SK-N-SH (cell line): ENCODE measurements around the gene SLC35E2B. TPM values are rescaled to one million over a fixed set of nuclear protein-coding genes. Genes with fewer than 3 reads are reported as not detected.

Experiments
- CTCF ChIA-PET: fragments of 300-600, 350-600 bp; formaldehyde crosslinking; extraction: SDS; loops from one replicate; lab custom pipeline; 2021; lab: Yijun Ruan, JAX
- POLR2A ChIA-PET: fragments of 350-600 bp; sonication (Branson Sonifier 250); formaldehyde crosslinking; extraction: SDS; loops from one replicate; lab custom pipeline; 2020; ENCODE audit warnings: antibody characterized with exemption, inconsistent platforms; lab: Yijun Ruan, JAX
- DNase-seq: peaks from one replicate; pipeline ENCODE4 v3.0.0; 2012
- H2AFZ ChIP-seq: fragments of 200-600 bp; sonication (generic); 2 replicates; pipeline ENCODE4 v1.8.1; 2016; ENCODE audit warnings: antibody characterized with exemption, mild to moderate bottlenecking, low read depth
- H3F3A ChIP-seq: fragments of 200-600 bp; sonication (generic); replicated peaks from 2 replicates; pipeline ENCODE3; 2016; ENCODE audit warnings: antibody characterized with exemption, mild to moderate bottlenecking; ENCODE audit not compliant: insufficient read depth
- H3K27ac ChIP-seq, 2 experiments: fragments of 200-500 bp in 1 of 2; fragments of 200-600 bp in 1 of 2; sonication (Bioruptor generic) in 1 of 2; sonication (generic), shearing (Covaris generic) in 1 of 2; 2 replicates each; pipeline versions ENCODE4 v1.5.1 to v1.6.1; 2014 to 2016; ENCODE audit warnings: low read depth in 2 of 2, inconsistent platforms in 1 of 2, low read length in 1 of 2, mild to moderate bottlenecking in 1 of 2, mixed read lengths in 1 of 2
- H3K27me3 ChIP-seq: fragments of 200-600 bp; sonication (generic), shearing (Covaris generic); 2 replicates; pipeline ENCODE4 v1.6.1; 2016; ENCODE audit warnings: mixed run types; ENCODE audit not compliant: insufficient read depth
- H3K36me3 ChIP-seq, 2 experiments: fragments of 200-500 bp in 1 of 2; fragments of 200-600 bp in 1 of 2; sonication (Bioruptor generic) in 1 of 2; sonication (generic) in 1 of 2; replicated peaks in 1 of 2; 2 replicates each; pipeline versions ENCODE3 to v1.5.1; 2014 to 2016; ENCODE audit warnings: low read length in 1 of 2, mild to moderate bottlenecking in 1 of 2; ENCODE audit not compliant: insufficient read depth in 2 of 2, control insufficient read depth in 1 of 2
- H3K4me1 ChIP-seq, 2 experiments: fragments of 200-500 bp in 1 of 2; fragments of 200-600 bp in 1 of 2; sonication (Bioruptor generic) in 1 of 2; sonication (generic), shearing (Covaris generic) in 1 of 2; 2 replicates each; pipeline versions ENCODE4 v1.5.1 to v1.6.1; 2014 to 2016; ENCODE audit warnings: low read depth in 1 of 2, low read length in 1 of 2, mixed run types in 1 of 2; ENCODE audit not compliant: insufficient read depth in 2 of 2, control insufficient read depth in 1 of 2
- H3K4me2 ChIP-seq: fragments of 200-600 bp; sonication (generic), shearing (Covaris generic); 2 replicates; pipeline ENCODE4 v1.6.1; 2017; ENCODE audit warnings: mixed run types
- H3K4me3 ChIP-seq, 2 experiments: fragments of 200-500 bp in 1 of 2; fragments of 200-600 bp in 1 of 2; sonication (Bioruptor generic) in 1 of 2; sonication (generic), shearing (Covaris generic) in 1 of 2; 2 replicates each; pipeline versions ENCODE4 v1.5.1 to v1.8.1; 2014 to 2016; ENCODE audit warnings: low read depth in 2 of 2, inconsistent platforms in 1 of 2, low read length in 1 of 2, mild to moderate bottlenecking in 1 of 2, mixed read lengths in 1 of 2, moderate library complexity in 1 of 2
- H3K79me2 ChIP-seq: fragments of 200-600 bp; sonication (generic); 2 replicates; pipeline ENCODE4 v1.8.1; 2017; ENCODE audit warnings: mild to moderate bottlenecking; ENCODE audit not compliant: insufficient read depth
- H3K9ac ChIP-seq: fragments of 200-600 bp; sonication (generic); 2 replicates; pipeline ENCODE4 v1.6.1; 2017; ENCODE audit warnings: mixed run types
- H3K9me2 ChIP-seq: fragments of 200-600 bp; sonication (generic); 2 replicates; pipeline ENCODE4 v1.6.1; 2017; ENCODE audit warnings: mixed run types
- H3K9me3 ChIP-seq: fragments of 200-600 bp; sonication (generic); 2 replicates; pipeline ENCODE4 v1.6.1; 2017; ENCODE audit warnings: mixed run types, mild to moderate bottlenecking, moderate library complexity
- H4K20me1 ChIP-seq: fragments of 200-600 bp; sonication (generic); 2 replicates; pipeline ENCODE4 v1.6.1; 2017; ENCODE audit warnings: mild to moderate bottlenecking, mixed run types; ENCODE audit not compliant: insufficient read depth
- FOSL2 ChIP-seq: IDR thresholded peaks from 2 replicates; pipeline ENCODE4 v1.4.0; 2012; ENCODE audit warnings: low read depth, mild to moderate bottlenecking, moderate library complexity, borderline replicate concordance
- FOXM1 ChIP-seq: IDR thresholded peaks from 2 replicates; pipeline ENCODE4 v1.4.0; 2012; ENCODE audit warnings: low read depth, mild to moderate bottlenecking
- GATA2 ChIP-seq: sonication (generic); formaldehyde crosslinking; IDR thresholded peaks from 2 replicates; pipeline ENCODE4 v1.5.0; 2020; ENCODE audit warnings: mild to moderate bottlenecking, missing genetic modification reagents
- IRF3 ChIP-seq: fragments of 150-350 bp; IDR thresholded peaks from 2 replicates; pipeline ENCODE4 v1.6.1; 2016; ENCODE audit warnings: mild to moderate bottlenecking, low read depth, low read length
- JUND ChIP-seq: IDR thresholded peaks from 2 replicates; pipeline ENCODE4 v1.4.0; 2012
- MAX ChIP-seq: IDR thresholded peaks from 2 replicates; pipeline ENCODE4 v1.4.0; 2012; ENCODE audit warnings: low read depth
- PBX3 ChIP-seq: IDR thresholded peaks from 2 replicates; pipeline ENCODE4; 2012
- POLR2AphosphoS5 ChIP-seq: IDR thresholded peaks from 2 replicates; pipeline ENCODE4 v1.6.1; 2012; ENCODE audit warnings: low read depth, low read length
- RAD21 ChIP-seq: IDR thresholded peaks from 2 replicates; pipeline ENCODE4 v1.6.1; 2012; ENCODE audit warnings: mild to moderate bottlenecking, low read length
- RCOR1 ChIP-seq: fragments of 150-350 bp; IDR thresholded peaks from 2 replicates; pipeline ENCODE4 v1.6.1; 2017; ENCODE audit warnings: antibody characterized with exemption, low read length
- RXRA ChIP-seq: IDR thresholded peaks from 2 replicates; pipeline ENCODE4 v1.4.0; 2012; ENCODE audit warnings: low read depth, mild to moderate bottlenecking, borderline replicate concordance
- SMC3 ChIP-seq: IDR thresholded peaks from 2 replicates; pipeline ENCODE4 v1.6.1; 2012; ENCODE audit warnings: low read depth, low read length, improper control_type of control experiment
- USF1 ChIP-seq: IDR thresholded peaks from 2 replicates; pipeline ENCODE4 v1.4.0; 2012; ENCODE audit warnings: low read depth, borderline replicate concordance
- USF2 ChIP-seq: fragments of 150-350 bp; IDR thresholded peaks from 2 replicates; pipeline ENCODE4 v1.6.1; 2017; ENCODE audit warnings: antibody characterized with exemption, low read length, low read depth, borderline replicate concordance
- YY1 ChIP-seq: IDR thresholded peaks from 2 replicates; pipeline ENCODE4 v1.4.0; 2012; ENCODE audit warnings: low read depth, mild to moderate bottlenecking
- ZBTB33 ChIP-seq: IDR thresholded peaks from 2 replicates; pipeline ENCODE4 v1.4.0; 2012; ENCODE audit warnings: low read depth, borderline replicate concordance
- WGBS: methylation state at CpG from one replicate; pipeline ENCODE4 v1.1.6; 2017; ENCODE audit warnings: low lambda C conversion rate; 5-methylcytosine and 5-hydroxymethylcytosine counted together
- polyA plus RNA-seq, 3 experiments: library from polyadenylated mRNA; depleted of rRNA; stranded (reverse); fragments of >200 nt; gene quantifications; 2 replicates each; pipeline ENCODE4 v1.2.3, GENCODE V29; 2012

Gene SLC35E2B
- polyA plus RNA-seq, 1 of the 3 experiments (the other 2 are of a cell fraction), result 20.5 TPM

GRCh38 chr1:1625404-1625775 lies 67.2 kb downstream of the SLC35E2B start:
- no peak overlapping the region for H3K27ac ChIP-seq
- ChIA-PET POLR2A (interaction anchor here (0.6 kb wide), 1 partner anchor 258 kb away, joined by 3 read pairs; no protein-coding TSS in a partner anchor), CTCF (no interaction called here)
- no peaks in the 10 kb centered on the region for H3K27me3 ChIP-seq
- H3K4me1 ChIP-seq, result no peaks in the 10 kb centered on the region; a peak in 1 of 4 replicates
- H3K36me3 ChIP-seq, result peaks cover 0 to 5% of the 10 kb centered on the region in 2 experiments
- no peak for DNase-seq
- H3F3A ChIP-seq, result no peaks in the 10 kb centered on the region
- no peaks in the 10 kb centered on the region for H3K9me3 ChIP-seq
- no peak for TF ChIP-seq GATA2
- TF ChIP-seq RXRA, result no peak
- no peak for TF ChIP-seq JUND
- TF ChIP-seq FOSL2, result no peak
- TF ChIP-seq IRF3, result no peak
- TF ChIP-seq FOXM1, result no peak
- no peak for TF ChIP-seq YY1
- no peak for TF ChIP-seq MAX
- no peak for TF ChIP-seq RAD21
- TF ChIP-seq POLR2AphosphoS5, result no peak
- no peak for TF ChIP-seq PBX3
- TF ChIP-seq ZBTB33, result no peak
- no peak for TF ChIP-seq RCOR1
- no peak for TF ChIP-seq USF2
- no peak for TF ChIP-seq SMC3
- no peak for TF ChIP-seq USF1
- 0 out of 2 replicates have a peak, but pooled peaks cover 1% of the 10 kb centered on the region for H3K79me2 ChIP-seq
- H2AFZ ChIP-seq, result no peak overlapping the region
- WGBS, result 94% methylated on average over 8 of the region's 28 CpGs
- no peak overlapping the region for H3K4me3 ChIP-seq
- H3K9me2 ChIP-seq, result no peaks in the 10 kb centered on the region
- H3K9ac ChIP-seq, result no peak overlapping the region
- no peak overlapping the region for H3K4me2 ChIP-seq
- H4K20me1 ChIP-seq, result no peaks in the 10 kb centered on the region
